Measurements from ENCODE around the gene SCFD2. TPM values are rescaled to one million over a fixed set of nuclear protein-coding genes. Genes with fewer than 3 reads are reported as not detected.

Gene SCFD2
- total and polyA plus RNA-seq, 2 experiments from 2014 or later = 30.7 to 33.2 TPM

- 2 to 9% methylated on average over 2 of the region's 2 CpGs for WGBS, 2 experiments (ENCODE audit: low coverage in 1 of 2, low lambda C conversion rate in 2 of 2, missing lambda C conversion rate in 2 of 2)
- Histone ChIP-seq H3K36me3 (ENCODE audit: low read depth) (no peaks in the 10 kb centered on the region), H2AFZ (no peak overlapping the region), H3K27ac (no peak overlapping the region), H3K4me1 (ENCODE audit: insufficient read depth) (peaks cover 16% of the 10 kb centered on the region), H3K9me2 (ENCODE audit: insufficient read depth) (no peaks in the 10 kb centered on the region), H4K20me1 (ENCODE audit: insufficient read depth) (no peaks in the 10 kb centered on the region), H3K4me2 (ENCODE audit: unreplicated experiment) (no peak overlapping the region), H3K79me2 (ENCODE audit: insufficient read depth) (no peaks in the 10 kb centered on the region), H3K4me3 (no peak overlapping the region), H3K9ac (no peak overlapping the region), H3K27me3 (replicated peaks; ENCODE audit: insufficient read depth) (no peaks in the 10 kb centered on the region), H3F3A (ENCODE audit: insufficient read depth) (peaks cover 20% of the 10 kb centered on the region), H3K9me3 (ENCODE audit: low read depth) (no peaks in the 10 kb centered on the region)
- peak; percentile 50 for DNase-seq
- in situ Hi-C loops (cut with MboI) = loop anchor here (10.0 to 25.0 kb wide), 3 partner anchors 440 to 747 kb away; no protein-coding TSS in a partner anchor
- no peak for TF ChIP-seq EZH2 (IDR thresholded peaks at IDR 0.05; ENCODE audit: insufficient read depth, poor library complexity, severe bottlenecking)
- TF ChIP-seq EZH2phosphoT487 (IDR thresholded peaks at IDR 0.05; ENCODE audit: insufficient read depth, low read depth) = no peak
These were observed 381.4 kb downstream of the SCFD2 start for GRCh38 chr4:52984462-52984881.

- WGBS, 2 experiments (ENCODE audit: low coverage in 1 of 2, low lambda C conversion rate in 2 of 2, missing lambda C conversion rate in 2 of 2) = 0 to 3% methylated on average over 1 of the region's 1 CpG
- H2AFZ ChIP-seq = 0 out of 2 replicates have a peak overlapping the region, but pooled peaks have one; percentile 4
- in situ Hi-C loops (cut with MboI) = loop anchor here (10.0 to 25.0 kb wide), 3 partner anchors 439 to 746 kb away; no protein-coding TSS in a partner anchor
These were observed 382.1 kb downstream of the SCFD2 start for GRCh38 chr4:52983563-52984303.

GRCh38 chr4:52982946-52983340, 382.9 kb downstream of the SCFD2 start:
- no peaks in the 10 kb centered on the region for H3K36me3 ChIP-seq (ENCODE audit: low read depth)
- no peaks in the 10 kb centered on the region for H3K27me3 ChIP-seq (replicated peaks; ENCODE audit: insufficient read depth)
- WGBS, 2 experiments (ENCODE audit: low coverage in 1 of 2, low lambda C conversion rate in 2 of 2, missing lambda C conversion rate in 2 of 2) = 65 to 67% methylated on average over 3 of the region's 3 CpGs
- H3K9me2 ChIP-seq (ENCODE audit: insufficient read depth) = no peaks in the 10 kb centered on the region
- H3F3A ChIP-seq (ENCODE audit: insufficient read depth) = peaks cover 20% of the 10 kb centered on the region
- H3K4me3 ChIP-seq = no peak overlapping the region
- TF ChIP-seq EZH2 (IDR thresholded peaks at IDR 0.05; ENCODE audit: insufficient read depth, poor library complexity, severe bottlenecking) (no peak), EZH2phosphoT487 (IDR thresholded peaks at IDR 0.05; ENCODE audit: insufficient read depth, low read depth) (no peak)
- no peak overlapping the region for H3K27ac ChIP-seq
- no peaks in the 10 kb centered on the region for H3K79me2 ChIP-seq (ENCODE audit: insufficient read depth)
- H4K20me1 ChIP-seq (ENCODE audit: insufficient read depth) = no peaks in the 10 kb centered on the region
- in situ Hi-C loops (cut with MboI) = loop anchor here (10.0 to 25.0 kb wide), 3 partner anchors 438 to 746 kb away; no protein-coding TSS in a partner anchor
- H2AFZ ChIP-seq = no peak overlapping the region
- no peak for DNase-seq
- no peaks in the 10 kb centered on the region for H3K9me3 ChIP-seq (ENCODE audit: low read depth)
- peaks cover 16% of the 10 kb centered on the region for H3K4me1 ChIP-seq (ENCODE audit: insufficient read depth)
- no peak overlapping the region for H3K4me2 ChIP-seq (ENCODE audit: unreplicated experiment)
- H3K9ac ChIP-seq = no peak overlapping the region

More at GRCh38 chr4:52983563-52984303, 382.1 kb downstream of the SCFD2 start:
- Histone ChIP-seq H3K36me3 (ENCODE audit: low read depth) (no peaks in the 10 kb centered on the region), H3K4me3 (no peak overlapping the region), H3K27ac (no peak overlapping the region), H3K9me2 (ENCODE audit: insufficient read depth) (no peaks in the 10 kb centered on the region), H3K4me1 (ENCODE audit: insufficient read depth) (peaks cover 16% of the 10 kb centered on the region), H3K27me3 (replicated peaks; ENCODE audit: insufficient read depth) (no peaks in the 10 kb centered on the region), H4K20me1 (ENCODE audit: insufficient read depth) (no peaks in the 10 kb centered on the region), H3F3A (ENCODE audit: insufficient read depth) (peaks cover 20% of the 10 kb centered on the region), H3K9ac (no peak overlapping the region), H3K9me3 (ENCODE audit: low read depth) (no peaks in the 10 kb centered on the region), H3K4me2 (ENCODE audit: unreplicated experiment) (no peak overlapping the region), H3K79me2 (ENCODE audit: insufficient read depth) (no peaks in the 10 kb centered on the region)
- DNase-seq = peak; percentile 79
- TF ChIP-seq EZH2 (IDR thresholded peaks at IDR 0.05; ENCODE audit: insufficient read depth, poor library complexity, severe bottlenecking) (no peak), EZH2phosphoT487 (IDR thresholded peaks at IDR 0.05; ENCODE audit: insufficient read depth, low read depth) (no peak)

- Histone ChIP-seq H3K36me3 (ENCODE audit: low read depth) (no peaks in the 10 kb centered on the region), H3K27ac (no peak overlapping the region), H2AFZ (no peak overlapping the region), H3K9me3 (ENCODE audit: low read depth) (no peaks in the 10 kb centered on the region), H3K9ac (no peak overlapping the region), H3F3A (ENCODE audit: insufficient read depth) (peaks cover 20% of the 10 kb centered on the region), H3K4me2 (ENCODE audit: unreplicated experiment) (no peak overlapping the region), H3K79me2 (ENCODE audit: insufficient read depth) (no peaks in the 10 kb centered on the region), H3K9me2 (ENCODE audit: insufficient read depth) (no peaks in the 10 kb centered on the region), H4K20me1 (ENCODE audit: insufficient read depth) (no peaks in the 10 kb centered on the region), H3K27me3 (replicated peaks; ENCODE audit: insufficient read depth) (no peaks in the 10 kb centered on the region), H3K4me1 (ENCODE audit: insufficient read depth) (peaks cover 16% of the 10 kb centered on the region), H3K4me3 (no peak overlapping the region)
- TF ChIP-seq EZH2phosphoT487 (IDR thresholded peaks at IDR 0.05; ENCODE audit: insufficient read depth, low read depth) (no peak), EZH2 (IDR thresholded peaks at IDR 0.05; ENCODE audit: insufficient read depth, poor library complexity, severe bottlenecking) (no peak)
- DNase-seq = peak; percentile 70
- in situ Hi-C loops (cut with MboI) = loop anchor here (10.0 to 25.0 kb wide), 3 partner anchors 438 to 745 kb away; no protein-coding TSS in a partner anchor
- 13 to 31% methylated on average over 2 of the region's 2 CpGs for WGBS, 2 experiments (ENCODE audit: low coverage in 1 of 2, low lambda C conversion rate in 2 of 2, missing lambda C conversion rate in 2 of 2)
These were observed 383.5 kb downstream of the SCFD2 start for GRCh38 chr4:52982255-52982945.
